Stimulated activated CD4-positive, alpha-beta T cell treated with anti-CD3 and anti-CD28 coated beads, Interleukin-15, amount 100 ng/mL, for 1 hour (primary cell): Measurements from ENCODE around the gene SDCCAG8.
"Not testable (repeated sequence)": the region's sequence is repeated elsewhere in the genome, so short reads cannot be mapped to it uniquely, and the experiment has no call there.

Source experiments
- DNase-seq, 2 donors: peaks; one replicate each; pipeline ENCODE4 v3.0.0-alpha.2; 2020; ENCODE audit warnings: low read depth in 1 of 2, low spot score in 1 of 2

The SDCCAG8 gene

GRCh38 chr1:243255791-243256512 is at the start of gene SDCCAG8:
Gene SDCCAG8 (plus strand): TSS chr1:243256041. CDS start chr1:243256174, 133 bp downstream.
- peak; percentile 79 to 81 for DNase-seq

GRCh38 chr1:243211984-243212383 is 43.9 kb upstream of the SDCCAG8 start:
- not testable (repeated sequence) for DNase-seq

- no peak for DNase-seq
Measured at GRCh38 chr1:243213045-243213787, 42.6 kb upstream of the SDCCAG8 start.

- DNase-seq: not testable (repeated sequence)
Measured at GRCh38 chr1:243215276-243215875, 40.5 kb upstream of the SDCCAG8 start.

GRCh38 chr1:243216741-243217140 is 39.1 kb upstream of the SDCCAG8 start:
- DNase-seq: no peak

GRCh38 chr1:243217349-243217748 is 38.5 kb upstream of the SDCCAG8 start:
- DNase-seq: no peak

- DNase-seq: no peak
Measured at GRCh38 chr1:243218059-243218458, 37.8 kb upstream of the SDCCAG8 start.

- DNase-seq: no peak
Measured at GRCh38 chr1:243227622-243228021, 28.2 kb upstream of the SDCCAG8 start.

- DNase-seq: no peak
Measured at GRCh38 chr1:243229526-243229925, 26.3 kb upstream of the SDCCAG8 start.

- no peak for DNase-seq
Measured at GRCh38 chr1:243230914-243231313, 24.9 kb upstream of the SDCCAG8 start.

- no peak for DNase-seq
Measured at GRCh38 chr1:243233908-243234307, 21.9 kb upstream of the SDCCAG8 start.

GRCh38 chr1:243234978-243235647 is 20.7 kb upstream of the SDCCAG8 start:
- no peak for DNase-seq

GRCh38 chr1:243236604-243237252 is 19.1 kb upstream of the SDCCAG8 start:
- DNase-seq: no peak

- no peak for DNase-seq
Measured at GRCh38 chr1:243244432-243244841, 11.4 kb upstream of the SDCCAG8 start.

- DNase-seq: no peak
Measured at GRCh38 chr1:243246916-243247315, 8.9 kb upstream of the SDCCAG8 start.

GRCh38 chr1:243247901-243248300 is 7.9 kb upstream of the SDCCAG8 start:
- no peak for DNase-seq

GRCh38 chr1:243249214-243249613 is 6.6 kb upstream of the SDCCAG8 start:
- DNase-seq: no peak

GRCh38 chr1:243250102-243250501 is 5.7 kb upstream of the SDCCAG8 start:
- DNase-seq: no peak

- DNase-seq: no peak
Measured at GRCh38 chr1:243251539-243251938, 4.3 kb upstream of the SDCCAG8 start.

GRCh38 chr1:243253211-243253925 is 2.5 kb upstream of the SDCCAG8 start:
- DNase-seq: no peak

GRCh38 chr1:243253926-243254232 is 2.0 kb upstream of the SDCCAG8 start:
- no peak for DNase-seq
